DMS79 (cell line): Measurements from ENCODE around the gene VEGFC.

ENCODE experiments used
- DNase-seq: peaks from one replicate; lab custom pipeline; 2025; lab: John Stamatoyannopoulos, UW

VEGFC gene

DNA sequence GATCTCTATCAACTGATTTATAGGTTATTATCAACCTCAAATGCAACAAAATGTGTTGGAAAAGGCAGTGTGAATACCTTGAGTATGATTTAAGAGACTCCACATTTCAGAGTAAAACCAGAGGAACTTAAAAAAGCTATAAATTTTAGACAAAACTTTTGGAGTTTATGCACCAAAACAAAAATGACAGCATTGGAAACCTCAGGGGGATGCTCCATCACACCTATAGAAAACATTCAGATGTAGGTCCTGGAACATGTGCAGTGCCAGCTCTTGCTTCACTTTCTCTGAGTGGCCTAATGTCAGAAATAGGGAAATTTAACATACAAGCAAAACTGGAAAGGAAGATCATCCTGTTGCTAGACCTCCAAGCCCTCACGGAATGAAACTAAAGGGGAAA, 5.8 kb upstream of the VEGFC start:
- DNase-seq: no peak

DNA sequence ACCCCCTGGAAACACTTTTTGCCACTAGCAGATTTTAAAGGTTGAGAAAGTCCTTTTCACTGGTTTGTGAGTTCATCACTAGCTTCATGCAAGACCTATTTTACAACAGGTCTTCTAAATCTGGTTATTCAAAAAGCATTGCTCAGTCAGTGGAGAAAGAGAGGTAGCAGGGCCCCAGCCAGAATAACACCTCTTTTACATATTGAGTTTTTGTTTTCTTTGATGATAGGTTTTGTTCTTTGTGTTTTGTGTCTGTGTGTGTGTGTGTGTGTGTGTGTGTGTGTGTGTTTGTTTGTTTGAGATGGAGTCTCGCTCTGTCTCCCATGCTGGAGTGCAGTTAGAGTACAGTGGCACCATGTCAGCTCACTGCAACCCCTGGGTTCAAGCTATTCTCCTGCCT, 2.7 kb upstream of the VEGFC start:
- DNase-seq: no peak

DNA sequence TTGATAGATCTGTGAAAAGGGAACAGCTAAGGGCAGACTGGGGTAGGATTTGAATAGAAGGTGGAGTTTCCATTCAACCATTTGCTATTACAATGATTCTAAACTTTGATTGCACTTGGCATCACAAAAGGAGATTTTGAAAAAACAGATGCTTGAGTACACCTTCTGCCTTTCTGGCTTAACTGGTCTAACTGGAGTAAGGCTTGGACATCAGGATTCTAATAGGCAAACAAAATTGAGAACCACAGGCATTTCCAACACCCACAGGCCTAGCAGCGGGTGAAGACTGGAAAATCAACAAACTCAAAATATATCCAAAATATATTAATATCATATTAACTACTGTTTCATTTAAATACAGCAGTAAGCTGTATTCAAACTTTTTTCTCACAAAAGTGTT, 1.9 kb upstream of the VEGFC start:
- no peak for DNase-seq

DNA sequence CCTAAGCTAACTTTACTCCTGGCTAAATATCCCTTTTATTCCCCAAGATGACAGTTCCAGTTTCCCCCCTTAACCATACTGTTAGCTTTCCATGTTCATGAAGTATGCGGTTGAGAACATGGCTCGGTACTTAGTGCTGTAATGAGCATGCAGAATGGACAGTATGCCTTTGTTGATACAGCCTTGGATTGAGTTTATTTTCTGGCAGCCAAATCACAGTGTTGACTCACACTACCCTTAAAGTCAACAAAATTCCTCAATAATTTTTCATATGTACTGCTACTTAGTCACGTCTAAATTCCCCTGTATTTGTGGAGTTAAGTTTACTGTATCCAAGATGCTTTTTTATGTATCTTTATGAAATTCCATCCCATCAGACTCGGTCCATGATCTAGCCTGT, 1.4 kb upstream of the VEGFC start:
- DNase-seq: no peak

DNA sequence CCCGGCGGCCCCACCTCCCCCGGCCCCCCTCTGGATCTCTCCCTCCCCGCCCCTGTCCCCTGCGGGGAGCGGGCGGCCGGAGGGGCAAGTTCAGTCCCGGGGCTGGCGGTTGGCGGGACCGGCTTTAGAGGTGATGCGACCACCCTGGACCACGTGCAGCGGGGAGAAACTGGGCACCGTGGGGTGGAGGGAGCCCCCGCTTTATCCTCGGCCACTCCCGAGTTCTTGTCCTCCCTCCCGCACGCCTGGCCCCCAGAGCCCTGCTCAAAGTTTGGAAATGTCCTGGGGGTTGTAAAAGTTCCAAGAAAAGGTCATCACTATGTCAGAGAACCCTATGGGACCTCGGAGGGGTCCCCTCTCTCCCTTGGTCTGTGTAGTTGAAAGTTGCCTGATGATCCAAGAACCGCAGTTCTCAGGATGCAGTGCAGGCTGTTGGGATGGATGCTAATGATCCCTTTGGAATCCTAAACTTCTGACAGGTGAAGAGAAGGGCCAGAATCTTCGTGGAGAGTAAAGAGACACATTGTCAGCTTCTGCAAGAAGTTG, 411 bp upstream of the VEGFC start:
- no peak for DNase-seq

DNA sequence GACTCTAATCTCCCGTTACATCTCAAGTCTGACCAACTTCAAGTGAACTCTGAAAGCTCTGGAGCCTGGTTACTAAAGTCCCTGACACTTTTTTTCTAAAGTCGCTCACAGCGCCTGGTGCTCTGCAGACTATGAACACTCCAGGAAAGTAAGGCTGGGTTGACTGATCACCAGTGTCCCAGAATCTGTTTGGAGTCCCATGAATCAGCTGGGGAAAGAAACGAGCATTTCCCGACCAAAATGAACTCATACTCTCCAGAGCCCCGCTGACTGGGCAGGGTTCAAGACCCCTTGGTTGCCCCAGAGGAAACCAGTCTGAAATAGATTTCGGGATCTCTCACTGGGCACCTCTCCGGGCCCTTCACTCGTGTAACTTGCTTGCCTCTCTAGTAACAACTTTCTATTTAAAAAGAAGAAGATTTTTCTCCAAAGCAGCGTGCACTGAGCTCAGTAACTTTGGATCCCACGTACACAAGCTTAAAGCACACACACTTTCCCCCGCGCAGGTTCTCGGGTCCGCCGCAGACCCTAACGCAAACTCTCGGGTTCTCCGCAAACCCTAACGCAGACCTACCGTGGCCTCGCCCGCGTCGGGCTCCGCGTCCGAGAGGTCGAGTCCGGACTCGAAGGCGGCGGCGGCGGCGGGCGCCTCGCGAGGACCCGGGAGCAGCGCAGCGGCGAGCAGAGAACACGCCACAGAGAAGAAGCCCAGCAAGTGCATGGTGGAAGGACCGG, 964 bp downstream of the VEGFC start:
- DNase-seq: no peak

DNA sequence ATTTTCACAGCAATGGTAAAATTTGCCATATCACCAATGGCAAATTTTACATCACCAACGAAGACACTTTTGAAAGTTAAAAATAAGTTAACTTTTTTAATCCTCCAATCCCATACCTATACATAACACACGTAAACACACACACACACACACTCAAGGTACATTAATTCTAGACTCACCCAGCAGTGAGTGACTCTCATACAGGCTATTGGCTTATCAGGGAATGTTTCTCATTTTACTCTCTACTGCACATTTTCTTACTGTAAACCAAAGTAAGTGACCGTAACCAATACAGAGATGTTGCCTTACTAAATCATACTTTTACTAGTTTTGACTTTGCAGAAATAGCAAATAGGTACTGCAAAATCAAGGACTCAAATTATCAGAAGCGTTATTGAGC, 2.3 kb downstream of the VEGFC start:
- no peak for DNase-seq

DNA sequence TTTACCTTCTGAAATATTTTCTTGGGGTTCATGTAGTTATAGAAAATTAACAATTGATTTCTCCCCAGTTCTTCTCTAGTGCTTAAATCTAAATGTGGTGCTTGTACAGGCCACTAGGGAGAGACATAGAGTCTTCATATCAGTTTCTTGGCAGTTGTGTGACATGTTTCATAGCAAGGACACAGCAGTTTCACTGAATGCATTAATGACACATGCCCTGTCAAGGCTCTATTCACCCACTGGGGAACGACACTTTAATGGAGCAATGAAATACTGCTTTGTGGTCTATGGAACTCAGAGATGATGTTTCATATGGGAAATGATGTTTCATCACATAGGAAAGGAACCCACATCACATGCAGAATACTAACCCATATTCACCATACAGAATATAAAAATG, 2.8 kb downstream of the VEGFC start:
- no peak for DNase-seq

DNA sequence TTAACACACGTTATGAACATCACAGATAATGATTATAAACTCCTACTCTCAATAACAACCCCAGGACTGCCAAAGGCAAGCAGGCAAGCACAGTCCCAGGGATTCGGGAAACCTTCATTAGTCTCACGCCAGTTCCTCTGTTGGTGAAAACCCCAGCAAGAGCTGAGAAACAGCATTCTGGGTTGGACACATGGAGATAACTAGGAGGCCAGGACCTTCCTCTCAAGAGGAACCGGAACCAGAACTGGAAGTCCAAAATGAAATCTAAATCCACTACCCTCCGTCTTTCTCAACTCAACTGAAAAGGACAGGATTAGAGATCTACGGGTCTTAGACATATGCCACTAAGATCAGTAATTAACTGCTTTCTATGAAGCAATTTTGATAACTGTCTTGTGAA, 3.8 kb downstream of the VEGFC start:
- DNase-seq: no peak

DNA sequence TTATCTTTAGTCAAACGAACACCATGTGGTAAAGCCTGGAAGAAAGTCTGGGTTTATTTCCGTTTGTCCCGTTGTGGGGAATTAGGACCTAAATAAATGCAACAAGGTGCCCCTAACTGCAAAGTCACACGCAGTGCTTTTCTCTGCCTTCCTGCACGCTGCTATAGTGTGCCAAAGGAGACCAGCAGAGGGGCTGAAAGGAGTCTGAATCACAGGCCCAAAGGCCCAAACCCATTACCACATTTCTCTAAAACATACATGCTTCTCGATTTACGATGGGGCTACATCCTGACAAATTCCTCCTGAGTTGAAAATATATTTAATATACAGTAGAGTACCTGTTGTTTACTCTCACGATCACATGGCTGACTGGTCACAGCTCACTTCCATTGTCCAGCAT, 4.5 kb downstream of the VEGFC start:
- DNase-seq: no peak

DNA sequence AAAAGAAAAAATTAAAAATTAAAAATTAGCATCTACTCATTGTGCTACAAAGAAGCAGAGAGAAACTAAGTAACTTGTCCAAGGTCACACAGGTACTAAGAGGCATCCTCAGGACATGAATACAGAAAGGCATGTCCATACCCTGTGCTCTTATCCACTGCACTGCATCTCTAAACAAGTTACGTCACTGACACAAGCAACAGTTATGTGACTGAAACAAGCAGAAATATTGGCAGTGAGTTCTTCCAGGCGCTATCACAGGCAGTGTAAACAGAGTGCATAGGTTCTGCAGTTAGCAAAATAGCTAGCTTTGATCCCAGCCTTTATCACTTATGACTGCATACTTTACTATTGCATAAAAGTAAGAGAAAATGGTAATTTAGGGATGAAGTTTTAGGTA, 7.9 kb downstream of the VEGFC start:
- no peak for DNase-seq

DNA sequence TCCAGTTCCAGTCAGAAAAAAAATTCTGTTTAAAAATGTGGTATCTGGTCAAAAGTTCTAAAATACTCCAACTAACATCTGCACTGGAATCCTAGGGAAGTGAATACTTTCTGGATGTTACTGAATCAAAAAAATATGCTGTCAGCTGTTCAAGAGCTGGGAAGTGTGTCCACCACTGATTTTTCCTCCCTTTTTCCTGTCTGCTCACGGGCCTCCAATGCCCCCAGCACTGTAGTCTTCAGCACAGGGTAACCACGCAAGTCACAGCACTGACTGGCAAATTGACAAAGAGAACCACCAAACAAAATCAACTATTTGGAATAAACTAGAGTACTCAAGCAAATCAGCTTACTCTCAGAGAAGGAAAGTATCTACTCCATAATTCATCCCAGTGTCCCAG, 9.9 kb downstream of the VEGFC start:
- DNase-seq: no peak

DNA sequence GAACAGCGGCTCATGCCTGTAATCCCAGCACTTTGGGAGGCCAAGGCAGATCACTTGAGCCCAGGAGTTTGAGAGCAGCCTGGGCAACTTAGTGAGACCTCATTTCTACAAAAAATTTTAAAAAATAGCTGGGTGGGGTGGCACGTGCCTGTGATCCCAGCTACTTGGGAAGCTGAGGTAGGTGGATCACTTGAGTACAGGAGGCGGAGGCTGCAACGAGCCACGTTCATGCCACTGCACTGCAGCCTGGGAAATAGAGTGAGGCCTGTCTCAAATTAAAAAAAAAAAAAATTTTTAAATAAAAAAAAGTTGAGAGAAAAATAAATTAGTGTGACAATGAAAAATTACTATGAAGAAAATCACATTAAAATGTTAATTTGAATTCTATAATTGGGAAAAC, 10.5 kb downstream of the VEGFC start:
- DNase-seq: no peak

DNA sequence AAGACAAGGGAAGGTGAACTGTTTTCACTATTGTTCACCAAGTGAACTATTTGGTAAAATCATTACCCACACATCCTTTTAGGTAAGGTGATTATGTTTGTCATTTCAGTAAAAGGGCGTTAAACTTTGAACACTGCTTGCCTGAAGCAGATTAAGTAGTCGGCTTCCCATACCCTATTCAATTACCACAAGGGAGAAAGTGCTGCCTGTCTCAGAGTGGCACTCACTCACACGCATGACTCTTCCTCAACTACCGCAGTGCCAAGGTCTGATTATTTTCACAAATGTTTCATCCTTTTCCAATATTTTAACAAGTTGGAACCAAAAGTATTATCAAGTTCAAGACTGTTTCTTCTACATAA, 11.0 kb downstream of the VEGFC start:
- DNase-seq: no peak

DNA sequence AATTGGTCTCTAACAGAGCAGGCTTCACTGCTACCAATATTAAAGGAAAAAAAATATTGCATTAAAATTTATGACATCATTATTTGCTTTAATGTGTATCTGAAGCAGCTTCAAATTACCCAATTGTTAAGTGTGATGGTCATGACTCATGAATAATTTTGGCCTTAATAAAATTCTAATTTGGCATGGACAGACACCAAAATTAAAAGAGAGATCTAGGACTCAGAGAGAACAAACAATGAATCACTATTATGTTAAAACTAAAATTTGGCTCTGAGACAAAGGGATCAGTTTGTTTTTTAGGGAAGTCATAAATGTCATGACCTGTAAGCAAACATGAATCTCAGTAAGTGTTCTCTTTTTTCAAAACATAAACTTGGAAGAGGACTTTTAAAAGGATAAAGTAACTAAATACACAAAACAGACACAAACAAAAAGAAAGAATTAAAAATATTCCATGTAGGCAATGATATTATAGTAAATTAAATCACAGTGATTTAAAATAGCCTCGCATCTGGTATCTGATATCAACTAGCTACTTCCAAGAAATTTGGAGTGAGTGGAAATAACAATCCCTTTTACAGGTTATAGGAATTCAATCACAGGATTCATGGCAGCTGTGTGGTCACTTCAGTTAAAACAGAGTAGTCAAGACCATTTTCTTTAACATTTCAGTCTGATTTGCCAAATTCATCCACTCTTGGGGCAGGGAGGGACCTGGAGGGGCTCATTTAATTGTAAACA, 11.6 kb downstream of the VEGFC start:
- no peak for DNase-seq

DNA sequence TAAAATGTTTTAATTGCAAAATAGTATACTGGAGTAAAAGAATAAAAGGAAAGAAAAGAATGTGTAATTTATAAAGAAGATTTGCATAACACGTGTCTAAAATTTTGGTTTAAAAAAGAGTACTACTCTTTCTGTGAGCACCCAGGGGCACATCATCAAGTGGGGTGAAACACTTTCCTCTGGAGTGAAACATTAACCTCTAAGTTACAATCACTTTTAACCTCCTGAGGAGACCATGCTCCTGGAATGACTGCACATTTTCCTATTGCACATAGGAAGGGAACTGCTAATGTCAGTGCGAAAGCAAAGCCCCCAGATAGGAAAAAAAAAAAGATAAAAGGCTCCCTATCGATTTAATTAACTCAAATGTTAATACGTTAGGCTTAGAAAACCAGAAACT, 13.3 kb downstream of the VEGFC start:
- DNase-seq: no peak

DNA sequence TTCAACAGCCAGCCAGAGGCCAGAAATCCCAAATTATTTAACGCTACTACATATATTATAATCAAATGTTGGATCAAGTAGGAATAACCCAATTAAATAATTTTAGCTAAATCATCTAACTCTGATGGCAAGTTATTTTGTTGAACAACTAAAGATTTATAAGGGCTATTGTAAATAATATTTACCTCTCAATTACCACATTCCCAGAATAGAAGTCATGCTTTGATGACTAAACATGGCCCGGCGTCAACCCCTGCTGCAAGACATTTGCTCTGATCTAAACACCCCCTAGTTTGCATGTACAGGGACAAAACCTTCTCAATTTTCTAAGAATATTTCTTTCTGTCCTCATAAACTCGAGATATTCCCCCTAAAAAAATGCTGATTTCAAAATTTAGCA, 14.2 kb downstream of the VEGFC start:
- DNase-seq: no peak

DNA sequence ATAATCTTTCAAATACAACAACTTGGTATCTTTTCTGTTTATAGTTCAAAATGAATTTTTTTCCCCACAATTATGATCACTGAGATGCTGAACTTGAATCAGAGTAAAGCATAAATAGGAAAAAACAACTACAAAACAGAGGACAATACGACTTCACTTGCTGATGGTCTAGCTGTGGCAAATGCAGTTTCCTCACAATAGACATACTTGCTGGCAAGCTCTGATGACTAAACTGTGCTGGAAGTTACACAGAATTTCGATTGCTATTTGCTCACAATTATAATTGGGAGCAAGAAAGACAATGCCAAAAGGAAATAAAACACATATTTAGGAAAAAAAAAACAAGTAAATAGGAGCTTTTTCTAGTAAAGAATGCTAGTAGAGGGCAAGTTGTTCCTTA, 14.7 kb downstream of the VEGFC start:
- no peak for DNase-seq

DNA sequence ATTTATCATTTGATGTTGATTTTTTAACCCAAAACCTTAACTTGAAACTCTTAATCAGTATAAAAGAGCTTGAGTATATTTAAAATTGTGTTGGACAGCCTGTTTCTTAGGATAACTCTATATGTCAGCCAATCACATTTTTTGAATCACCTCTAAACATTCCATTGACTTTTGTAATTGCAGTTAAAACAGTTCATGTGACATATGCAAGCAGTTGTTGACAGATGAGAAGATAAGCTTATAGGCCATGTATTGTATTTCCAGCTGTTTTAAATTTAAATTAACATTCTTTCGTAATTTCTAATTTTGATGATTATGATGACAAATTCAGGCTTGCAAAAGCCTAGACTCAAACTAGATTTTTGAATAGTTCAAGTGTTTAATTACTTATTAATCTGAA, 17.4 kb downstream of the VEGFC start:
- DNase-seq: no peak

DNA sequence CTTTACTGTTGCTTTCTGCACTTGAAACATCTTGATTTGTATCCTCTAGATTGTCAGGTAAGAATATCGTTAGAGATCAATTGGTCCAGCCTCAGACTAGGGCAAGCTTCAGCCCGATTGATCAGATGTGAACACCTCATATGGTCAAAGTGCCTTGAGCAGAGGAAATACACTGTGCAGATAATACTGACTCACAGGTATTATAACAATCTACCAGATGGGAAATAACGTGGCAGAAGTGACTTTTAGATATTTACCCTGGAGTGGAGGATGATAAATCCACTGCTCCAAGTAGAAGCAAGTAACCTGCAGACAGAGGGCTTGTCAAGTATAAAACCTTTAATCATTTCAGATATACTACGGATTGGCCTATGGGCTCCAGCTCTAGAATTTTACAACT, 17.9 kb downstream of the VEGFC start:
- no peak for DNase-seq

DNA sequence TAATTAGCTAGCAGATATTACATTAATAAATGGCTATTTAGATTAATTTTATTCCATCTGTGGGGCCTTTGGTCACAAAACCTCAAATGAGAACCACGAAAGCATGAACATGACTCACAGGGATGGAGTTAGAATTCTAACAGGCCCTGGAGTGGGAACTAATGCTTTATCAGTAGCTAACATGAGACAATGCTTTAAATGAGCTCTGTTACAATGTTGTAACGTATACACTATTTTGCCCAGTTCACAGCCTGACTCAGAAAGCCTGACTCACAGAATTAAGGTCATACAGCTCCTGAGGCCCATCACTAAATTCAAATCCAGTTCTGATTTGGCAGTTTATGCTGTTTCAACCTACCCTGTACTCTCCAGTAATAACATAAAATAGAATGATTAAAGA, 23.2 kb downstream of the VEGFC start:
- DNase-seq: no peak

DNA sequence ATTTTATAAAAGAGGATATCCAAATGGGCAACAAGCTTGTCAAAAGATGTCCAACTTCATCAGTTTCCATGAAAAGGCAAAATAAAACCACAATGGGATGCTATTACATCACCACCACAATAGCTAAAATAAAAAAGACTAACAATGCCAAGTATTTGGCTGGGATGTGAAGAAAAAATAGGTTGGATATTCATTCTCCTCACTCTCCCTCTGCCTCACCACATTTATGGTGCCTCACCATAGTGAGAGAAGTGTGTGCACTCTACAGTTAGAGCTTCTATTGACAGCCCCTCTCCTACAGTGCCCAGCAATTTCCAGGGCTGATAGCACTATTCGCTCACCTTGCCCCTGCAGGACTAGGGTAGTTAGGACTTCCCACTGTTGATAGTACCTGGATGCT, 25.5 kb downstream of the VEGFC start:
- DNase-seq: no peak

DNA sequence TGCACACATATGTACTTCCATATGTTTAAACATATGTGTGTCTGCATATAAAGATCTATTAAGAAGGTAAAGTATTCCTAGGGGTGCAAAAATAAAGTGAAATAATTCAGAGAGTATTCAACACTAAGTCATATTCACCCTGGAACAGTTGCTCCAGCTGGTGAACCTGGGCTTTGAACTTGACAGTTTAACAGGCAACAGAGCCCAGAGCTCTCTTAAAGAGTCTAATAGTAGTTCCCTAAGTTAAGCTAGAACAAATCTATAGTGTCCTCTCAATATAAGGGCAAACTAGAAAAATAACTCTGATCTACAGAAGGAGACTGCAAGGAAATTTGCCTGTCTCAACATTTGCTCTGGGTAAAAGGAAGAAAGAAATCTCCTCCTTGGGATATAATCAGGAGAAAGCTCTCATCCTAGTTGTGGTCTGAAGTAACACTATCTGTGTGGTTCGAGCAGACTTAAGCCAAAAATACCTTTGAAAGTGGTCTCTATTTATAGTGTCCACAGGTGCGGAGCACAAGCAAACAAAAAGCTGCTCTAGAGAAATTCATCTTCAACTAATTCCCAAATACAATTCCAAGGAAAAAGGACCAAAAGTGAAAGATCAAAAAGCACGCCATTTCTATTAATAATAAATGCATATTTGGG, 29.9 kb downstream of the VEGFC start:
- no peak for DNase-seq
